Common myeloid progenitor, CD34-positive (primary cell): ENCODE results near the gene GNAI1.

ENCODE experiments used
- CTCF ChIA-PET: fragments of 350-600 bp; sonication (Branson Sonifier 250); formaldehyde crosslinking; loops from one replicate; lab custom pipeline; 2021; ENCODE audit warnings: antibody characterized with exemption; lab: Charles Lee
- POLR2A ChIA-PET: fragments of 350-600 bp; sonication (Branson Sonifier 250); formaldehyde crosslinking; loops from one replicate; lab custom pipeline; 2021; ENCODE audit warnings: antibody characterized with exemption; lab: Charles Lee
- DNase-seq, 3 donors: peaks; one replicate each; pipeline versions ENCODE4 v3.0.0 to v3.0.0-alpha.2; 2013
- H3K27ac ChIP-seq, 2 experiments: 1 replicate in 1 of 2; 2 replicates in 1 of 2; pipeline ENCODE4 v1.7.0; 2013; ENCODE audit warnings: inconsistent platforms in 2 of 2, low read length in 2 of 2, mild to moderate bottlenecking in 2 of 2, low read depth in 1 of 2, moderate library complexity in 1 of 2; ENCODE audit not compliant: severe bottlenecking in 2 of 2, insufficient read depth in 1 of 2, poor library complexity in 1 of 2
- H3K27me3 ChIP-seq, 5 experiments: replicated peaks in 2 of 5; 1 replicate in 3 of 5; 2 replicates in 2 of 5; pipeline versions ENCODE4 v1.6.1 to v1.7.0; 2013; ENCODE audit warnings: low read length in 4 of 5, mild to moderate bottlenecking in 2 of 5, moderate library complexity in 2 of 5, inconsistent platforms in 1 of 5; ENCODE audit not compliant: insufficient read depth in 5 of 5, control insufficient read depth in 4 of 5
- H3K36me3 ChIP-seq, 4 experiments: 1 replicate in 2 of 4; 2 replicates in 2 of 4; pipeline versions ENCODE4 v1.6.1 to v1.7.0; 2013; ENCODE audit warnings: low read length in 3 of 4, control low read depth in 1 of 4, mild to moderate bottlenecking in 1 of 4; ENCODE audit not compliant: control insufficient read depth in 4 of 4, insufficient read depth in 4 of 4
- H3K4me1 ChIP-seq, 4 experiments: 1 replicate in 3 of 4; 2 replicates in 1 of 4; pipeline versions ENCODE4 v1.6.1 to v1.7.1; 2013; ENCODE audit warnings: low read length in 3 of 4, mild to moderate bottlenecking in 3 of 4, control low read depth in 1 of 4, inconsistent platforms in 1 of 4, moderate library complexity in 1 of 4; ENCODE audit not compliant: control insufficient read depth in 4 of 4, insufficient read depth in 4 of 4; ENCODE audit errors: control extremely low read depth in 1 of 4
- H3K4me3 ChIP-seq, 7 experiments: 1 replicate in 4 of 7; 2 replicates in 3 of 7; pipeline versions ENCODE4 v1.5.1 to v1.7.0; 2013; ENCODE audit warnings: mild to moderate bottlenecking in 7 of 7, low read length in 6 of 7, moderate library complexity in 6 of 7, inconsistent platforms in 2 of 7, low read depth in 2 of 7, control low read depth in 1 of 7; ENCODE audit not compliant: insufficient read depth in 4 of 7, control insufficient read depth in 1 of 7; ENCODE audit errors: extremely low read depth in 1 of 7
- H3K9me3 ChIP-seq, 5 experiments: 1 replicate in 4 of 5; 2 replicates in 1 of 5; pipeline versions ENCODE4 v1.6.1 to v1.7.1; 2013; ENCODE audit warnings: low read length in 4 of 5, mild to moderate bottlenecking in 2 of 5, inconsistent platforms in 1 of 5, low read depth in 1 of 5, moderate library complexity in 1 of 5; ENCODE audit not compliant: control insufficient read depth in 4 of 5, insufficient read depth in 2 of 5; ENCODE audit errors: control extremely low read depth in 1 of 5
- WGBS: methylation state at CpG from one replicate; pipeline ENCODE4 v1.1.5; 2013; ENCODE audit not compliant: insufficient coverage; 5-methylcytosine and 5-hydroxymethylcytosine counted together

GNAI1 gene

GRCh38 chr7:80184693-80185092 is 50.1 kb downstream of the GNAI1 start:
- Histone ChIP-seq H3K36me3 (peaks cover 0 to 9% (median 4%) of the 10 kb centered on the region in 4 experiments), H3K4me3 (no peak overlapping the region), H3K4me1 (peaks cover 3 to 16% (median 4%) of the 10 kb centered on the region in 4 experiments), H3K27ac (no peak overlapping the region), H3K9me3 (peaks cover 0 to 6% (median 0%) of the 10 kb centered on the region in 5 experiments), H3K27me3 (no peaks in the 10 kb centered on the region)
- DNase-seq: no peak
- ChIA-PET POLR2A (no interaction called here), CTCF (interaction anchor here (1.0 to 1.6 kb wide), 2 partner anchors 12 to 15 kb away, joined by 3 to 4 read pairs; no protein-coding TSS in a partner anchor)
- 100% methylated on average over 1 of the region's 4 CpGs for WGBS

GRCh38 chr7:80185571-80185970 is 50.9 kb downstream of the GNAI1 start:
- ChIA-PET CTCF (interaction anchor here (1.6 kb wide), 1 partner anchor 14 kb away, joined by 4 read pairs; no protein-coding TSS in a partner anchor), POLR2A (interaction anchor here (0.7 kb wide), 1 partner anchor 84 kb away, joined by 3 read pairs; no protein-coding TSS in a partner anchor)
- Histone ChIP-seq H3K9me3 (peaks cover 0 to 6% (median 0%) of the 10 kb centered on the region in 5 experiments), H3K36me3 (peaks cover 0 to 8% (median 4%) of the 10 kb centered on the region in 4 experiments), H3K27me3 (no peaks in the 10 kb centered on the region), H3K4me1 (peaks cover 0 to 7% (median 4%) of the 10 kb centered on the region in 4 experiments), H3K4me3 (no peak overlapping the region), H3K27ac (no peak overlapping the region)
- 97% methylated on average over 5 of the region's 7 CpGs for WGBS
- no peak for DNase-seq

- Histone ChIP-seq H3K4me1 (peaks cover 0 to 7% (median 4%) of the 10 kb centered on the region in 4 experiments), H3K27me3 (no peaks in the 10 kb centered on the region), H3K4me3 (no peak overlapping the region), H3K9me3 (peaks cover 0 to 6% (median 0%) of the 10 kb centered on the region in 5 experiments), H3K27ac (no peak overlapping the region), H3K36me3 (peaks cover 0 to 9% (median 8%) of the 10 kb centered on the region in 4 experiments)
- CTCF ChIA-PET: no interaction called here
- no peak for DNase-seq
- POLR2A ChIA-PET: no interaction called here
These were observed 52.1 kb downstream of the GNAI1 start for GRCh38 chr7:80186721-80187120.

- H3K4me1 ChIP-seq: peaks cover 0 to 7% (median 4%) of the 10 kb centered on the region in 4 experiments
These were observed 52.6 kb downstream of the GNAI1 start for GRCh38 chr7:80187279-80187678.

GRCh38 chr7:80187727-80188126 is 53.1 kb downstream of the GNAI1 start:
- Histone ChIP-seq H3K27me3 (no peaks in the 10 kb centered on the region), H3K27ac (no peak overlapping the region), H3K4me3 (no peak overlapping the region), H3K36me3 (peaks cover 0 to 9% (median 8%) of the 10 kb centered on the region in 4 experiments), H3K4me1 (peaks cover 0 to 7% (median 4%) of the 10 kb centered on the region in 4 experiments), H3K9me3 (peaks cover 0 to 6% (median 0%) of the 10 kb centered on the region in 5 experiments)
- no peak for DNase-seq
- POLR2A ChIA-PET: no interaction called here
- CTCF ChIA-PET: interaction anchor here (0.6 to 1.0 kb wide), 2 partner anchors 8 to 31 kb away, joined by 3 read pairs; no protein-coding TSS in a partner anchor

More at GRCh38 chr7:80187279-80187678, 52.6 kb downstream of the GNAI1 start:
- no CpG with 5 or more reads among the region's 1 CpG for WGBS
- Histone ChIP-seq H3K36me3 (peaks cover 0 to 9% (median 8%) of the 10 kb centered on the region in 4 experiments), H3K27ac (no peak overlapping the region), H3K4me3 (no peak overlapping the region), H3K9me3 (peaks cover 0 to 6% (median 0%) of the 10 kb centered on the region in 5 experiments), H3K27me3 (no peaks in the 10 kb centered on the region)
- ChIA-PET CTCF (interaction anchor here (1.0 kb wide), 1 partner anchor 9 kb away, joined by 3 read pairs; no protein-coding TSS in a partner anchor), POLR2A (no interaction called here)
- DNase-seq: no peak

- WGBS: 92% methylated on average over 2 of the region's 4 CpGs
- ChIA-PET CTCF (interaction anchor here (0.8 to 1.5 kb wide), 7 partner anchors 8 to 58 kb away, joined by 3 to 7 read pairs (median 4); no protein-coding TSS in a partner anchor), POLR2A (interaction anchor here (0.6 kb wide), 1 partner anchor 36 kb away, joined by 4 read pairs; no protein-coding TSS in a partner anchor)
- H3K4me3 ChIP-seq: no peak overlapping the region
- H3K9me3 ChIP-seq: no peaks in the 10 kb centered on the region
- no peak overlapping the region for H3K27ac ChIP-seq
- DNase-seq: no peak
- peaks cover 0 to 8% (median 6%) of the 10 kb centered on the region in 4 experiments for H3K36me3 ChIP-seq
- H3K4me1 ChIP-seq: peaks cover 2 to 7% (median 4%) of the 10 kb centered on the region in 4 experiments
- no peaks in the 10 kb centered on the region for H3K27me3 ChIP-seq
These were observed 55.0 kb downstream of the GNAI1 start for GRCh38 chr7:80189638-80190037.

- no peak for DNase-seq
- POLR2A ChIA-PET: no interaction called here
- CTCF ChIA-PET: interaction anchor here (0.8 to 2.8 kb wide), 9 partner anchors 8 to 194 kb away, joined by 3 to 8 read pairs (median 3); no protein-coding TSS in a partner anchor
- H3K27me3 ChIP-seq: no peaks in the 10 kb centered on the region
- no peak overlapping the region for H3K27ac ChIP-seq
- peaks cover 2 to 34% (median 22%) of the 10 kb centered on the region in 4 experiments for H3K36me3 ChIP-seq
- H3K4me1 ChIP-seq: peaks cover 0 to 3% (median under 1%) of the 10 kb centered on the region in 4 experiments
- no peaks in the 10 kb centered on the region for H3K9me3 ChIP-seq
- H3K4me3 ChIP-seq: no peak overlapping the region
- 100% methylated on average over 2 of the region's 2 CpGs for WGBS
These were observed 63.0 kb downstream of the GNAI1 start for GRCh38 chr7:80197627-80198026.
